K562 (cell line): Measurements from ENCODE around the gene CYSRT1. TPM values are rescaled to one million over a fixed set of nuclear protein-coding genes. Genes with fewer than 3 reads are reported as not detected.

ENCODE experiments used
- ATF6 ChIP-seq: sonication (generic); formaldehyde crosslinking; IDR thresholded peaks from 2 replicates; pipeline ENCODE4 v1.4.0; 2020; ENCODE audit warnings: mild to moderate bottlenecking, missing genetic modification reagents
- CTCFL ChIP-seq: IDR thresholded peaks from 2 replicates; pipeline ENCODE4 v1.6.1; 2011; ENCODE audit warnings: borderline replicate concordance, low read depth, mild to moderate bottlenecking, moderate library complexity, low read length; ENCODE audit not compliant: insufficient read depth, poor library complexity, severe bottlenecking
- GATAD2B ChIP-seq: fragments of 450-650 bp; IDR thresholded peaks from 2 replicates; pipeline ENCODE4 v1.6.1; 2017; ENCODE audit warnings: mild to moderate bottlenecking, borderline replicate concordance
- IRF2 ChIP-seq: sonication (generic); formaldehyde crosslinking; IDR thresholded peaks from 2 replicates; pipeline ENCODE4 v1.8.1; 2022; ENCODE audit warnings: mild to moderate bottlenecking, missing genetic modification reagents
- NEUROD1 ChIP-seq: fragments of 150-350 bp; IDR thresholded peaks from 2 replicates; pipeline ENCODE4 v1.6.1; 2014; ENCODE audit warnings: borderline replicate concordance, low read length, low read depth; ENCODE audit not compliant: partially characterized antibody
- POLR2AphosphoS5 ChIP-seq: IDR thresholded peaks from 2 replicates; pipeline ENCODE4 v1.6.1; 2011; ENCODE audit warnings: mild to moderate bottlenecking, low read depth, low read length, moderate library complexity; ENCODE audit not compliant: control insufficient read depth, insufficient read depth
- ZNF280B ChIP-seq: fragments of 250-450 bp; sonication (Bioruptor Pico); IDR thresholded peaks from 2 replicates; pipeline ENCODE4 v1.5.1; 2021; ENCODE audit warnings: mild to moderate bottlenecking
- ZNF449 ChIP-seq: fragments of 250-450 bp; sonication (Bioruptor Pico); IDR thresholded peaks from 2 replicates; pipeline ENCODE4 v1.8.0; 2022; ENCODE audit warnings: moderate library complexity, mild to moderate bottlenecking, inconsistent platforms
- ZNF592 ChIP-seq: fragments of 450-650 bp; IDR thresholded peaks from 2 replicates; pipeline ENCODE4 v1.6.1; 2017; ENCODE audit warnings: antibody characterized with exemption, mild to moderate bottlenecking
- ZNF639 ChIP-seq, 2 experiments: fragments of 200-800 bp in 1 of 2; sonication (Bioruptor generic) in 1 of 2; sonication (generic) in 1 of 2; formaldehyde crosslinking in 1 of 2; IDR thresholded peaks in 1 of 2; conservative IDR thresholded peaks in 1 of 2; 2 replicates each; pipeline versions ENCODE4 v1.5.0 to v1.6.1; 2016 to 2020; ENCODE audit warnings: missing compliant biosample characterization in 1 of 2, missing genetic modification characterization in 1 of 2, missing genetic modification reagents in 1 of 2
- polyA plus RNA-seq, 8 experiments: library from polyadenylated mRNA; depleted of rRNA in 4 of 8; stranded (reverse) in 5 of 8; unstranded in 3 of 8; fragments of >200 nt; fragmentation: Nextera tagmentation in 2 of 8; fragmentation: Illumina TruSeq in 1 of 8; extraction: Ambion mirVana in 2 of 8; extraction: Trizol in 1 of 8; gene quantifications; 2 replicates each; pipeline versions ENCODE4 v1.2.1 to v1.2.3, GENCODE V29; 2011 to 2014; ENCODE audit warnings: inconsistent platforms in 1 of 8, missing spikeins in 1 of 8
- total RNA-seq, 7 experiments: library from RNA; depleted of rRNA in 6 of 7; stranded (reverse); fragments of >200 nt in 6 of 7; fragmentation: Illumina TruSeq in 2 of 7; extraction: Trizol in 2 of 7; gene quantifications; 2 replicates each; pipeline versions ENCODE4 v1.2.1 to v1.2.3, GENCODE V29; 2011 to 2021; ENCODE audit warnings: low replicate concordance in 1 of 7

CYSRT1 gene
- total and polyA plus RNA-seq, 9 of the 15 experiments (the other 6 are each of a cell fraction or from before 2014, with no cell fraction given): 0.04 to 1.4 (median 0.42) TPM; not detected in 3

- TF ChIP-seq ZNF639 (CRISPR knock-in tag; conservative IDR thresholded peaks at IDR 0.05 in 1 of 2, IDR thresholded peaks at IDR 0.05 in 1 of 2) (peak in 1 of 2 experiments; percentile 90; a peak in 2 of 4 replicates), NEUROD1 (peak; percentile 85), POLR2AphosphoS5 (peak; percentile 22; the same call in 1 of the 2 replicates), GATAD2B (peak; percentile 95), CTCFL (peak; percentile 64), IRF2 (0 out of 2 replicates have a peak, but pooled peaks have one; percentile 32), ATF6 (CRISPR knock-in tag) (0 out of 2 replicates have a peak, but pooled peaks have one; percentile 48), ZNF280B (CRISPR knock-in tag) (no peak), ZNF592 (0 out of 2 replicates have a peak, but pooled peaks have one; percentile 52), ZNF449 (CRISPR knock-in tag) (no peak)
Observed at GRCh38 chr9:137254624-137255447, 29.9 kb downstream of the CYSRT1 start, which contains the start of gene NELFB (continued).
